GM19455 (cell line): ENCODE measurements around the gene SETDB1.
"Not testable (repeated sequence)": the region's sequence is repeated elsewhere in the genome, so short reads cannot be mapped to it uniquely, and the experiment has no call there.

Experiments used
- ATAC-seq: cut with Tn5 transposase; IDR thresholded peaks from one replicate; pipeline ENCODE4 v1.9.1; 2021; ENCODE audit not compliant: unreplicated experiment

Gene SETDB1

DNA sequence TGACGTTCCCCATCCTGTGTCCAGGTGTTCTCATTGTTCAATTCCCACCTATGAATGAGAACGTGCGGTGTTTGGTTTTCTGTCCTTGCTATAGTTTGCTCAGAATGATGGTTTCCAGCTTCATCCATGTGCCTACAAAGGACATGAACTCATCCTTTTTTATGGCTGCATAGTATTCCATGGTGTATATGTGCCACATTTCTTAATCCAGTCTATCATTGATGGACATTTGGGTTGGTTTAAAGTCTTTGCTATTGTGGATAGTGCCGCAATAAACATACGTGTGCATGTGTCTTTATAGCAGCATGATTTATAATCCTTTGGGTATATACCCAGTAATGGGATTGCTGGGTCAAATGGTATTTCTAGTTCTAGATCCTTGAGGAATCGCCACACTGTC lies 2.6 kb downstream of the SETDB1 start:
- ATAC-seq: not testable (repeated sequence)

DNA sequence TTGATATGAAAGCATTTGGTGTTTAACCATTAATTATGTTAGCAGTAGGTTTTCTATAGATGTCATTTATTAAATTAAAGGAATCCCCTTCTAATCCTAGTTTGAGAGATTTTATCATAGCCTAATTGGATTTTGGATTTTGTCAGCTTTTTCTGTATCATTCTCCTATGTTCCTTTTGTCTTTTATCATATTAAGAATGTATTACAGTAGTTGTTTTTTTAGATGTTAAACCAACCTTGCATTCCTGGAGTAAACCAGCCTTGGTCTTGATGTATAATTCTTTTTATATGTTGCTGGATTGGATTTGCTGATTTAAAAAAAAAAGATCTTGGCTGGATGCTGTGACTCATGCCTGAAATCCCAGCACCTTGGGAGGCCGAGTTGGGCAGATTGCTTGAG lies 5.6 kb downstream of the SETDB1 start:
- no peak for ATAC-seq

DNA sequence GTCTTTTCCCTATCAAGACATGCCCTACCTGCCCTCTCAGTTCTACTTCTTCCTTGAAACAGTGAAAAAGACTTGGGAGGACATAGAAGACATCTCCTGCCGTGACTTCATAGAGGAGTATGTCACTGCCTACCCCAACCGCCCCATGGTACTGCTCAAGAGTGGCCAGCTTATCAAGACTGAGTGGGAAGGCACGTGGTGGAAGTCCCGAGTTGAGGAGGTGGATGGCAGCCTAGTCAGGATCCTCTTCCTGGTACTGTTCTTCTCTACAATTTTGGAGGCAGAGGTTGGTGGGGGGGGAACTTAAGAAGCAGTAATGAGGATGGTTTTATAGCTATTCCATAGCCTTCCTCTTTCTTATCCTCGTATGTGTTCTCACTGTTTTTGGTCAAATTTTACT lies 18.7 kb downstream of the SETDB1 start:
- ATAC-seq: no peak

DNA sequence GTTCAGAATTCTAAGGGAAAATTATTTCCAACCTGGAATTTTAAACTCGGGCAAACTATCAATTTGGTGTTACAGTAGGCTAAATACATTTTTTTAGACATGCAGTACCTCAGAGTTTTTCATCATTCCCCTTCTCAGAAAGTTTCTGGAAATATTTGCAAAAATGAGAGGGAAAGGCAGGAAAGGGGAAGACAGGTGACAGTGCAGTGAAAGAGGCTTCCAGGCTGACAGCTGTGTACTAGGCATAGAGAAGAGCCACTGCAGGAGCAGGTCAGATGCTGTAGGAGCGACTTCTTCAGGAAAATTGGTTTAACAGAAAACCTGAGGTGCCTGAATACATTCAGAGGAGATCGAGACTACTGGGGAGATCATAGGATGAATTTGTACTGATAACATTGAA lies 28.5 kb downstream of the SETDB1 start:
- ATAC-seq: no peak

DNA sequence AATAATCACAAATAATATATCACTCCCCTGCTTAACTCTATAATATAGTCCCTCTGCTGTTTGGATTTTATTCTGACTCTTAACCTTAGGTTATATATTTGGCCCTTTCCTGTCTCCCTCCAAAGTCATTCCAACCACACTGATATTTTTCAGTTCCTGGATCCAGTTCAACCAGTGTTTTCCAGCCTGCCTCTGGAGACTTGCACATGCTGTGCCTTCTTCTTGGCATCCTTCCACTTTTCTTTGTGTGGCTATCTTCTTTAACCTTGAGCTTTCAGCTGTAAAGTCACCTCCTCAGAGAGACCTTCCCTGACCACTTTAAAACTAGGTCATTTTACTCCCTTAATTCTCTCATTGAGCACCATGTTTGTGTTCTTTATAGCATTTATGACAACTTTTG lies 29.1 kb downstream of the SETDB1 start:
- no peak for ATAC-seq

DNA sequence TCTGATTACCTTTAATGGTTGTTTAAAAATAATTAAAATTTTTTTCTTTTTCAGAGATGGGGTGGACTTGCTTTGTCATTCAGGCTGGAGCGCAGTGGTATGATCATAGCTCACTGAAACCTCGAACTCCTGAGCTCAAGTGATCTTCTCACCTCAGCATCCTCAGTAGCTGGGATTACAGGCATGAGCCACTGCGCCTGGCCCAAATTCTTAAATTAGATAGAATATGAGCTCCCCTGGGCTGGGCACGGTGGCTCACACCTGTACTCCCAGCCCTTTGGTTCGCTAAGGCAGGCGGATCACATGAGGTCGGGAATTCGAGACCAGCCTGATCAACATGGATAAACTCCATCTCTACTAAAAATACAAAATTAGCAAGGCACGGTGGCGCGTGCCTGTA lies 31.5 kb downstream of the SETDB1 start:
- ATAC-seq: no peak

DNA sequence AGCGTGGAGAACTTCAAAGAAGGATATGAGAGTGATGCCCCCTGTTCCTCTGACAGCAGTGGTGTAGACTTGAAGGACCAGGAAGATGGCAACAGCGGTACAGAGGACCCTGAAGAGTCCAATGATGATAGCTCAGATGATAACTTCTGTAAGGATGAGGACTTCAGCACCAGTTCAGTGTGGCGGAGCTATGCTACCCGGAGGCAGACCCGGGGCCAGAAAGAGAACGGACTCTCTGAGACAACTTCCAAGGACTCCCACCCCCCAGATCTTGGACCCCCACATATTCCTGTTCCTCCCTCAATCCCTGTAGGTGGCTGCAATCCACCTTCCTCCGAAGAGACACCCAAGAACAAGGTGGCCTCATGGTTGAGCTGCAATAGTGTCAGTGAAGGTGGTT lies 34.5 kb downstream of the SETDB1 start:
- ATAC-seq: no peak

DNA sequence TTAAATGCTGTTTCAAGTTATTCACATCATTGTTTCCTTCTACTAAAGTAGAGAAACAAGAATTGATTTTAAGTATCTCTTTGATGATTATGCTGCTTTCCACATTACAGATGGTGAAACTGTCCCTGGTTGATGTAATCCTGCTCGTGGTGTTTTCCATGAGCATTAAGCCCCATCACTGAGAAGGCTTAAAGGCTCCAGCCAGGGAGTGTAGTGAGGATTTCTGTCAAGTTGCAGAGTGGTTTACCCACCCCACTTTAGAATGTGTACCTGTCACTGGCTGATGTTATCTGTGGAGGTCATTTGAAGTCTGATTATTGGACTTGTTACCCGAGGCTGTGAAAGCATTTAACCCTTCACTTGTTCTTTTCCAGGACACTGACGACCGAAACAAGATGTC lies 35.6 kb downstream of the SETDB1 start:
- no peak for ATAC-seq

DNA sequence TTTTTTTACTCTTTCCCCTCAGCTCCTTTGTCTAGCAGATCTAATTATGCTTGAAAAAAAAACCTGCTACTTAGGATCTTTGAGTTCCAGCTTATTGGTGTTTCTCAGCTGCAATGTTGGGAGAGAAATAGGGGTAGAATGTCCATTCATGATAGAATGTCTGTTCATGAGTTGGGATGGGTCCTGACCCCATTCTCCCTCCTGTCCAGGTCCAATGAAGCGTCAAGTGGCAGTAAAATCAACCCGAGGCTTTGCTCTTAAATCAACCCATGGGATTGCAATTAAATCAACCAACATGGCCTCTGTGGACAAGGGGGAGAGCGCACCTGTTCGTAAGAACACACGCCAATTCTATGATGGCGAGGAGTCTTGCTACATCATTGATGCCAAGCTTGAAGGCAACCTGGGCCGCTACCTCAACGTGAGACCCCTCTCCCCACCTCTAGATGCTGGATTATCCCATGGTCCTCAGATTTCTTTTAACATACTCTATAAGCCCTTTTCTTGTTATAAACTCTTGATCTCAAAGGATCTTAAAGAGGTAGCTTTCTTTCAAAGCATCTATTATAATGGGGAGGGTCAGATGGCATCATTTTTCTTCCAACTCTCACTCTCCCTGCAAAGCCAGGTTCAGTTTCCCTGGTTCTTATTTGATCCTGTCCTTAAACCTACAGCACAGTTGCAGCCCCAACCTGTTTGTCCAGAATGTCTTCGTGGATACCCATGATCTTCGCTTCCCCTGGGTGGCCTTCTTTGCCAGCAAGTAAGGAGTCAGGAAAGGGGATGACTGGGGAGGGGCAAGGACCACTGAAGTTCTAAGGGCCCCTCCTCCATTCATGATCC lies 37.4 kb downstream of the SETDB1 start:
- ATAC-seq: no peak

DNA sequence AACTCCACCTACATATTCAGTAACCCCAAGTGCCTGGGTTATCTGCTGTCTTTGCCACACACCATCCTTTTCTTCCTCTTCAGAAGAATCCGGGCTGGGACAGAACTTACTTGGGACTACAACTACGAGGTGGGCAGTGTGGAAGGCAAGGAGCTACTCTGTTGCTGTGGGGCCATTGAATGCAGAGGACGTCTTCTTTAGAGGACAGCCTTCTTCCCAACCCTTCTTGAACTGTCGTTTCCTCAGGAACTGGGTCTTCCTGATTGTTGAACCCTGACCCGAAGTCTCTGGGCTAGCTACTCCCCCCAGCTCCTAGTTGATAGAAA lies 38.0 kb downstream of the SETDB1 start:
- ATAC-seq: no peak

DNA sequence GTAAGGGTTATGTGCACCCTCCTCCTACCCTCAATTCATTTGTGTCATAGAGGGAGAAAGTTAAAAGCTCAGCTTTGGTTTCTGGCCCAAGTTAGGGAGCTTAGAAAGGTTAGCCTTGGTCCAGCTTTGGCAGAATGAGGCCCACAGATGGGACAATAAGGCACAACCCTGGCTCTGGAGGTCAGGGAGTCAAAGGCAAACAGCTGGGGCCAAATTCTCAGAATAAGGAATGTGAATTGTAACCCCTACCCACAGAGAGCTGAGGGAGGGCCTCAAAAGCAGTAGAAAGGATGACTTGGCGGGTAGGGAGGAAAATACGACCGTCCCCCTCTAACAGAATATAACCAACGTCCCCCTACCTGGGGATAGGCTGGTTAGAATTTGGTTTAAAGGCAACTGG lies 39.4 kb downstream of the SETDB1 start:
- no peak for ATAC-seq

DNA sequence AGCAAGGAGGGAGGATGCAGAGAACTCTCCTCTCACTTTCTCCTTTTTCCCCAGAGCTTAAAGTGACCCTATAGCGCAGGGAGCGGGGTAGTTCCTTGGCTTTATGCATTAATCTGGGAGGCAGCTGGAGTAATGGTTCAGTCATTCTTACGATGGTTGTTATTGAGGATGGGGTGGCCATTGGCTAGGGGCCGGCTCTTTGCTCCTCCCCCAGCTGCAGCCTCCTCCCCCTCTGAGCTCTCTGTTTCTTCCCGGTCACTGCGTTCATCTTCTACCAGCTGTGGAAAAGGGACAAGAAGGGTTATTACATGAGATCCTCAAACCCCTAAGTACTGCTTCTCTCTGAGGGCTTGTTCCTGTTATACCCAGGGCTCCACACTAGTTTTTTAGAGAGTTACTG lies 39.8 kb downstream of the SETDB1 start:
- no peak for ATAC-seq

DNA sequence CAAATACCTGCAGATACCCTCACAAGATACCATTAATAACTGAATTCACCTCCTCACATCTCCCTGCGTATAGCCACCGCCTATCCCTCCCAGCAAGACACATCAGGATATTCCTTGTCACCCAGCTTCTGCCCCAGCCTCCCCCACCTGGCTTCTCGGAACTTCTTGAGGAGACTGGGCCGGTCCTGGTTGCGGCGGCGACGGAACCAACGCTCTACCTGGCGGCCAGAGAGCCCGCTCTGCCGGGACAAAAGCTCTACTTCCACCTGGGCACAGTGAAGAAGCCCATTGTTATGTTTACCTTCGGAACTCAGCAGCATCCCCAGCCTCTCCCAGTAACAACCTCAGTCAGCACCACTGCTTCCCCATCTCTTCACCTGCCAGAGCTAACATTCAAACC lies 41.8 kb downstream of the SETDB1 start:
- ATAC-seq: no peak

DNA sequence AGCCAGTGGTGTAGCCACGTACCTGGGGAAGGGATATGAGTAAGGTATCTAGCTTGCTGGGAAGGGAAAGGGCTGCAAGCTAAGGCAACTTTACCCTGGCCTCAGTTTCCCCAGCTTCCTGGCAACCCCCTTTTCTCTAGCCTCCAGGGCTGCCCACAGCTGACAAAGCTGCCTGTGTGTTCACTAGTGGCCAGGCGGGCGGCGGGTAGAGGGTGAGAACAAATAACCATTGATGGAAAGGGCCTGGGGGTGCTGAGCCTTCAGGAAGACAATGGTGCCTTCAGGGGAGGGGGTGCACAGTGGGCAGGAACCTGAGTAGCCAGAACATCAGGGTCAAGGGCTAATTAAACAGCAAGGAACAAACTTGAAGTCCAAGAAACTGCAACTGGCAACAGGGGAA lies 42.3 kb downstream of the SETDB1 start:
- ATAC-seq: no peak

DNA sequence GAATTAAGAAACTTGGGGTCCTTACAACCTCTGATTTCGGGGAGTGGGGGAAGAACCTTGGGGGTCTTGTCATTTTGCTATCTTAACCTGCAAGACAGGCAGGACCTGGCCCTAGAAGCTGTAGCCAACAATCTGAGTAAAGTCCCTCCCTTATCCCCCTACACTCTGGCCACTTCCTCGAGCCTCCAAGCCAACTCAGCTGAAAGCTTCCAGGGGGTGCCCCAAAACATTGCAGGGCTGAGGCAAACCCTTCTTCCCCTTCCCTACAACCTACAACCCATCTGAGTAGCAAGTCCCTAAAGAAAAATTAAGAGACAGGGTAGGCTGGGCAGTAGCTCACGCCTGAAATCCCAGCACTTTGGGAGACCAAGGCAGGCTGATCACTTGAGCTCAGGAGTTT lies 43.5 kb downstream of the SETDB1 start:
- ATAC-seq: no peak

DNA sequence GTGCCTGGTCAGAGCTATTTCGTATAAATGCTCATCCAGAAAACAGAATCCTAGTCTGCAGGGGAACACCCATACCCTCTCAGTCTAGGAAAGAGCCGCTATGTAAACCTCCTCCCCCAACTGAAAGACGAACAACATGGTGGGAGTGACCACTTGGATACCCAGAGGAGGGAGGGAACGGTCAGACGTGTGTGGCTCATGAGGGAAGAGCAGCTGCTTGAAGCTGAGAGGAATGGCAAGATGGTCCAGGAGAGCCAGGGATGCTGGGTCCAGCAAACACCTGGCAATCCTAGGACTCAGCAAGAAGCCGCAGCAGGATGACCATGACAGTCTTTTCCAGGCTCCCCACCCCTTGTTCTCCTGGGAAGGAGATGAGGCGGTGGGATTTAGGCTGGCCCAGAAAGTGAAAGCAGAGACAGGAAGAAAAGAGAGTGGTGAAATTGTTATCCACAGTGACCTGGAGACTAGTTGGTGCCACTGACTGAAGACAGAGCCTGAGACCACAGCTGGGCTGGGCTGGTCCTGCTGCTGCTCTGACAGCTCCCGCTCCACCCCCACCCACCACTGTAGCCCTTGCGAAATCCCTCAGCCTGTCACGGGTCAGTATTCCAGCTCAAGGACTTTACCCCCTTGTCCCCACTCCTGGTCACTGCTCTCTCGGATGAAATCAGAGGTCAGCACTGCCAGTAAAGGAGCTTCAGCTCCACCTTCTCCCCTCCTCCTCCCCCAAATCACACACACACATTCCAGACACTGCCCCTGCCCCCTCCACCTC lies 44.8 kb downstream of the SETDB1 start:
- ATAC-seq: no peak

DNA sequence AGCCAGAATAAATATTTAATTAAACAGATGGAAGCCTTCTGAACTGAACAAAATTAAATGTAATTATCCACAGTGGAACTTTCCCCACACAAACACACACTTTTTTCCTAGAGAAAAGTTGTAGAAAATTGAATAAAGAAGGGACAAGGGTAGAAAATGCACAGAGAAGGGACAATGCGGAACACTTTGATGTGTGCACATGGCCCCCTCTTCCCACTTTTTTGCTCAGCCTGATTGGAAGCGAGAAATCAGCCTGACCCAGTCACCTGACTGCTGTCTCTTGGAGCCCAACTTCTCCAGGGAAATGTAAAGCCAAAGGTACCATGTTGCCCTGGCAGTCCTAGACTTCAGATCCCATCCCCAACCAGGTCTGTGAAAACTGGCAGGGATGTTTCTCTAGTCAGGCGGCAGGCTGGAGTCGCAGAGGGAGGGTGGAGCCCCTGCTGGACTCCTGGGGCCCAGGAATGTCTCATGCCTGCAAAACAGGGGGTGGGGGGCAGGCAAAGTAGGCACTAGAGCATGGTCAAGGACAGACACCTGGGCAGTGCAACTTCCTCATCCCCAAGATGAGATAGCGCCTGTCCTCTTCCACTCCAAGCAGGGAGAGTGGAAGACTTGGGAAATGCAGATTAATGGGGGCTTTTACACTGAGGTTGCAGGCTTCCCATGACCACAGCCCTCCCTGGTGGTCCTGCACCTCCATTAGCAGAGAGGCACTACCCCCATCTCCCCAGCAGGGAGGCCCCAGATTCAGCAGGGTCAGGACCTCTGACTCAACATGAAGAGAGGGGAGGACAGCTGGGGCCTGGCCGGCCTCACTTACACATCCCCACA lies 45.6 kb downstream of the SETDB1 start:
- no peak for ATAC-seq

DNA sequence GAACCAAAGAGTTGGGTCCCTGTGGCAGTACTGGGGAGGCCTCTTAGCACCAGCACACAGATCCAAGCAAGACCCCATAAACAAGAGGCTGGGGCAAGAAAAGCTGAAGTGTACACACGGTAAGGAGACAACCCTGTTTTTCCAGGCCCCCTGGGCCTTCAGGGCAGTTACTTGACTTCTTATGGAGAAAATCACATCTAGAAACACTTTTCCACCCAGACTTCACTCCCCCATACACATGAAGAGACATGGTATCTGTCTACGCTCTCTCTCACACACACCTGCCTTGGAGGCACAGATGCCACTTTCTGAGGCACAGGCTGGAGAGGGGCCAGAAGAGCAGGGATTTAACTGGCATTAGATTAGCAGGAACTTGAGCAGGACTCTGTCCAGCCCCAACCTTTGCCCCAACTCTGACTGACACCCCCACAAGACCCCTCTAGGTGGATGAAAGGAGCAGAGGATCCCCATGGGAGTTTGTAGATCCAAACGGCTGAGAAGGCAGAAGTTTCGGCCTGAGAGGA lies 46.3 kb downstream of the SETDB1 start:
- ATAC-seq: no peak

DNA sequence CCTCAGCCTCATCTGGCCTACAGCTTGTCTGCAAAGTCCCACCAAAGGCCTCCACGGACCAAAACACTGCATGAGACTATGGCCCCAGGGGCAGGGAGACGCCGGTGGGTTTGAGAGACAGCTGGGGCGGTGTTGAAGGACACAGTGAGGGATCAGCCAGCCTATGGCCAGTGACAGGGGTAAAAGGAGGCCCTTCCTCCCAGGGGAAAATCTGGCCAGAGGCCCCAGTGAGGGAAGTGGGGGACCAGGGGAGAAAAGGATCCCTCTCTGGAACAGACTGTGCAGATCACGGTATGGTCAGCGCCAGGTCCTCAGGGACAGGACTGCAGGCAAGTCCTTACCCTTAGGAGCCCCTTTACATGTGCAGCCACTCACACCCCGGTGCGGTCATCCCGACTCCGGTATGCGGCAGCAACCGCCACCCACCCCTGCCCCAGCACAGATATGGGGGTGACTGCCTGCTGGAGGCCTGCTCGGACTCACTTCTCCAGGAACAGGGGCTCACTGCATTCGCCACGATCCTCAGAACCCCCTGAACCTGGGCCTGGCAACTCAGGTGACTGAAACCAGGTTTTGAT lies 47.2 kb downstream of the SETDB1 start:
- no peak for ATAC-seq

DNA sequence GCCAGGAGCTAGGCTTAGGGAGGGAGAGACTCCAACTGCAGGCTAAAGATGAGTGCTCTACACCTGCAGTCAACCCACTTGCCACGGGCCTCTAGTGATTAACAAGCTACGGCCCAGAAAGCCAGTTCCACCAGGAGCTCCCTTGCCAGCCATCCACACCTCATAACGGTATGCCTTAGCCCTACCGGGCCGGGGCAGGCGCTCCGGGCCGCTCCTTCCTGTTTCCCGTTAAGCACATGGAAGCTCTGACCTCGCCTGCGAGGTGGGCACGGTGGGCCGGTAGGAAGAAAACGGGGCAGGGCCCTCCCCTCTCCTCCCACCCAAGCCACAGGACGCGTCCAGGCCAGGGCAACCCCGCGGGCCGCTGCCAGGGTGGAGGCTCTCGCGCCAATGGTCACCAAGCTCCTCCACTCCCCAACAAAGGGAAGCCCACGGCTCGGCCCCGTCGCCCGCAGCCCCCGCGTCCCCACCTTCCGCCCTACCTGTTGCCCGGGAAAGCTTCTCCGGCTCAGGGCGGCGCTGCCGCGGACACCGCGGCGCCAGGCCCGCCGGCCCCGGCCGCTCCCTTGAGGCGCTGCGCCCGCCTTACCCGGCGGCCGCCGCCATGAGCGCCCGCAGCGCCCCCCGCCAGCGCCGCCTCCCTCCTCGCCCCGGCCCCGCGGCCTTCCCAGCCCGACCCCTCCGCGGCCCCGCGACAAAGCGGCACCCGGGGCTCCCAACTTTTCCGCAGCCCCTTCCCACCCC lies 47.8 kb downstream of the SETDB1 start:
- ATAC-seq: peak; percentile 32
